GM21381 (cell line): ENCODE data around the gene PPP1R9B.

Experiments used
- ATAC-seq: cut with Tn5 transposase; IDR thresholded peaks from one replicate; pipeline ENCODE4 v1.9.1; 2021; ENCODE audit warnings: mild to moderate bottlenecking, moderate library complexity; ENCODE audit not compliant: unreplicated experiment

Gene PPP1R9B

DNA sequence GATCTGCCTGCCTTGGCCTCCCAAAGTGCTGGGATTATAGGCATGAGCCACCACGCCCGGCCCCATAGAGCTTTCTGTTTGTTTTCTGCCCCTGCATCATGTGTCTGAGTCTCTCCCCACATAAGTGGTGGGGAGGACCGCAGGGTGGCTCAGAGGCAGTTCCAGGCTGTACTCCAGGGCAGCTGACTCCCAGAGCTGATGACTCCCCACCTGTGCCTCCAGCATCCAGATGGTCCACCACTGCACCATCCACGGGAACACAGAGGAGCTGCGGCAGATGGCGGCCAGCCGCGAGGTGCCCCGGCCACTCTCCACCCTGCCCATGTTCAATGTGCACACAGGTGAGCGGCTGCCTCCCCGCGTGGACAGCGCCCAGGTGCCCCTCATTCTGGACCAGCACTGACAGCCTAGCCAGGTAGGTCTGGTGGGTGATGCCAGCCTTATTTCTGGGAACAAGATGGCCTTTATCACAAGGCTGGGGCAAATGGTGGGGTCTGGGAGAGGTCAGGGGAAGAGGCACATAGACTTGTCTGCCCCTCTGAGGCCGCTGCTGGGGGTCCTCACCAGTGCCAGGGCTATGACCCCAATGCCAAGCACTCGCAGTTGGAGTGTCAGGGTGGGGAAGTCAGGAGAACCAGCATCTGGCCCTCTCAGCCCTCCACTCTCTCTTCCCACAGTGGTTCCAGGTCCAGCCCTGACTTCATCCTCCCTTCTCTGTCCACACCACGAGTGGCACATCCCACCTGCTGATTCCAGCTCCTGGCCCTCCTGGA lies 24.7 kb upstream of the PPP1R9B start:
- no peak for ATAC-seq

DNA sequence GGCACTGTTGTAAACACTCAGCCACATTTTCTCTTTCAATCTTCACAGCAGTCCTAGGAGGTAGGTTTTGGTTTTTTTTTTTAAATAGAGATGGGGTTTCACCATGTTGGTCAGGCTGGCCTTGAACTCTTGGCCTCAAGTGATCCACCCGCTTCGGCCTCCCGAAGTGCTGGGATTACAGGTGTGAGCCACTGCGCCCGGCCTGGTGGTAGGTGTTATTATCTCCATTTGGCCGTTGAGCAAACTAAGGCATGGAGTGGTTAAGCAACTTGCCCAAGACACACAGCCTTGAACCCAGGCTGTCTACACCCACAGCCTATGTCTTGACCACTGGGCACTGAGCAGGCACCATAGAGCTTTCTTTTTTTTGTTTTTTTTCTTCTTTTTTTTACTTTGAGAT lies 24.0 kb upstream of the PPP1R9B start:
- no peak for ATAC-seq

DNA sequence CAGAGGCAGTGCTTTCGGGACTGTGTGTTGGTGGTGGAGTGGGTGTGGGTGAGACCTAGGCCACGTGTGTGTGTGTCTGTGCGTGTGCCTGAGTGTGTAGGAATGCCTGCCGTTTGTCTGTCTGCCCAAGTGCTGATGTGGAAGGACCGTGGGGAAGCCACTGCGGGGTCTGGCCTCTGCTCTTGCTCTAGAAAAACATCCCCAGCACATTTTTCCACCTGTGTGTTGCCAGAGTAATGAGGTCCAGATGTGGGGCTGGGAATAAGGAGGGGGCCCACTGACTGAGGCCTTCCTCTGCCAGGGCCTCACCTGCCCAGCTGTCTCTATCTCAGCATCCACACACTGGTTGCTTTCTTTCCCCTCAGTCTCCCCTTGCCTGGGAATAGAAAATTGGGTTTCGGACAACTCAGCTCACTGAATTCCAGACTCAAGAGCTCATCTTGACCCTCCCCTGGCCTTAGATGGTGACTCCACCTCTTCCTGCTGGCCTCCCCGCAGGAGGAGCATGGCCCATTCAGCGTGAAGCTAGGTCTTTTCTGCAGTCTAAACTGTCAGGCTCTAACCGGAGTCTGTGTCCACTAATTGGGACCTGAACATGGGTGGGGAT lies 23.0 kb upstream of the PPP1R9B start:
- ATAC-seq: no peak

DNA sequence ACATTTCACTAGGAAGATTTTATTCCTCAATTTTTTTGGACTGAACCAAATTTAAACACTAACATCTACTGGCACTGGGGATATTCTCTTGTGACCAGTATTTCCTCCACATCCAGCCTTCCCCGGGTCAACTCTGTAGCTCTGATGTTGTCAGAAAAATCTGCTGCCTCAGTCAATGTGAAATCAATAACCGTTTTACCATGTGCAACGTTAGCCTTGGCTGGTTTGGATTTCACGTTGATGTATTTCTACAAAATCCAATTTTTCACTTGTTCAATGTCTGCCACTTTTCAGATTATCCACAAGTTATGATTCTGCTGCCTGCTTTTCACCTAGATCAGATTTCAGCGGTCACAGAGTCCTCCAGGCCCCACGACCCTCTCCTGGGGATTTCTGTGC lies 22.5 kb upstream of the PPP1R9B start:
- ATAC-seq: no peak

DNA sequence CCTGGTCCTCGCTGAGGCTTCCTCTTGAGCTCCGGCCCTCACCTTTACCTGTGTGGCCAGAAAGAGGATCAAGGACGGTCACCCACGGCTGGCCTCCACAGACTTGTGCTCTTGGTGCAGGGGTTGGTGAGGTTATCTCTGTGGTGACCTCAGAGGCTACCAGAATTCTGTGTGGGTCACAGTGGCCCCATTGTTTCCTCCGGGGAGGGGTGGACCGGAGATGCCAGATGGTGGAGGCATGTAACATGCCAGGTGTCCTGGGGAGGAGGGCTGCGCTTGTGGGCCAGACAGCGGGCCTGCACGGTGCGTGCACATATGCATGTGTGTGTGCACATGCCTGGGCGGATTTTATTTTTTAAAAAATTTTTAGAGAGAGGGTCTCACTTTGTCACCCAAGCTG lies 21.7 kb upstream of the PPP1R9B start:
- ATAC-seq: no peak

DNA sequence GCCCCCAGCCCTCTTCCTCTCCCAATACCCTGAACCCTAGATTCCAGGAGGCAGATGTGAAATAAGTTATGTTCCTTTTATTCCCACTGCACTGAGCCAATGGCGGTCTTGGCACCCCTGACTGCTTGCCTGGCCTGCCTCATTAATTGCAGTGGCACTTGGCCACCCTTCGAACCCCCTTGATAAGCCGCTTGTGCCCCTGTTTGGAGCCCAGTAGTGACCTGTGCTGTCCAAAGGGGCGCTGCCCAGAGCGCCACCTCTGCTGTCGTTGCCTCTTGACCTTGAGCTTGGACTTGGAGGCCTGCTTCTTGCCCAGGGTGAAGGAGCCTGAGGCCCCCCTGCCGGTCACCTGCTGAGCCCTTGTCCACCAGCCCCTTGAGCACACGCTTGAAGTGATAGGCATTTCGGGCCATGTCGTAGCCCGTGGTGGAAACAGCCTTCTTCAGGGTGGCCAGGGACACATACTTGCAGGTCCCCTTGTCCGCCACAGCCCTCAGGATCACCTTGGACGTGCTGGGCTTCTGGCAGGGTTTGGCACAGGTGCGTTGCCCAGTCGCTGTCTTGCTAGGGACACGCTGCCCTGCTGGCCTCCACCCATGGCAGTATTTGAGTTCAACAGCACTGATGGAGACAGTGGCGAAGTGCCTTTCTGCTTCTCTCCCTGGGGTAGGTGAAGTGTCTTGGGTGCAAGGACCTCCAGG lies 21.0 kb upstream of the PPP1R9B start:
- ATAC-seq: no peak

DNA sequence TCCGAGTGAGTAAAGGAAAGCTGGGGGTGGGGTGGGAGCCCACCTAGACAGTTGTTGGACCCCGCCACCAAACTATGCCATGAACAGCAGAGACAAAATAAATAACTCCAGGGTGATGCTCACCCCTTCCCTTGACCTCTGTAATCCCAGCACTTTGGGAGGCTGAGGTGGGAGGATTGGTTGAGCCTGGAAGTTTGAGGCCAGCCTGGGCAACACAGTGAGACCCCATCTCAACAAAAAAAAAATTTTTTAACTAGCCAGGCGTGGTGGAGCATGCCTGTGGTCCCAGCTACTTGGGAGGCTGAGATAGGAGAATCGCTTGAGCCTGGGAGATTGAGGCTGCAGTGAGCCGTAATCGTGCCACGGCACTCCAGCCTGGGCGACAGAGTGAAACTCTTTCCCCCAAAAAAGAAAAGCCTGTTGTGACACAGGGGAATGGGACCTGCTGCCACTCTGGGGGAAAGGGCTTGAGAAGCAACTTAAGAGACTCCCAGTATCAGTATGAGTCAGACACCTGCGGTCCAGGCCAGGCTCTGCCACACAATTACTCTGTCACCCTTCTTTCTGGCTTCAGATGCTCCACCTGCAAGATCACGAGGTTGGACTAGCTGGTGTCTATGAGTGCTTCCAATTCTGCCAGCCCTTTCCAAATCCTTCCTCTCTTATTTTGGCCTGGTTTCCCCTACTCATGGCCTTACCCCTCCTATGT lies 20.3 kb upstream of the PPP1R9B start:
- peak; percentile 58 for ATAC-seq

DNA sequence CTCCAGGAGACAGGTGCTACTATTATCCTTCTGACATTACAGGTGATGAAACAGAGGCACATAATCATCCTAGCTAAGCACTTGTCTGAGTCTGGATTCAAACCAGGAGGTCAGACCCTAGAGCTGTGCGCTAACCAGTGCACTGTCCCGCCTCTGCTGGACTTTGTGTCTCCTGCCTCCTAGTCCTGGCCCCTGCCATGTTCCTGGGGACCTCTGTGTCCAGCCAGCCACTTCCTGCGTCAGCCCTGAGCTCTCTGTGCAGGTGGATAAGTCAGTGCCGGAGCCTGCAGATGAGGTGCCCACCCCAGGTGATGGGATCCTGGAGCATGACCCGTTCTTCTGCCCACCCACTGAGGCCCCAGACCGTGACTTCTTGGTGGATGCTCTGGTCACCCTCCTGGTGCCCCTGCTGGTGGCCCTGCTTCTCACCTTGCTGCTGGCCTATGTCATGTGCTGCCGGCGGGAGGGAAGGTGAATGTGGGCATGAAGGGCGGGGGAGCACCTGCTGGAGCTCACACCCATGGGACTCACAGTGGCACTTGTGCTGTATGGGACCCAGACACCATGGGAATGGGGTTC lies 19.5 kb upstream of the PPP1R9B start:
- no peak for ATAC-seq

DNA sequence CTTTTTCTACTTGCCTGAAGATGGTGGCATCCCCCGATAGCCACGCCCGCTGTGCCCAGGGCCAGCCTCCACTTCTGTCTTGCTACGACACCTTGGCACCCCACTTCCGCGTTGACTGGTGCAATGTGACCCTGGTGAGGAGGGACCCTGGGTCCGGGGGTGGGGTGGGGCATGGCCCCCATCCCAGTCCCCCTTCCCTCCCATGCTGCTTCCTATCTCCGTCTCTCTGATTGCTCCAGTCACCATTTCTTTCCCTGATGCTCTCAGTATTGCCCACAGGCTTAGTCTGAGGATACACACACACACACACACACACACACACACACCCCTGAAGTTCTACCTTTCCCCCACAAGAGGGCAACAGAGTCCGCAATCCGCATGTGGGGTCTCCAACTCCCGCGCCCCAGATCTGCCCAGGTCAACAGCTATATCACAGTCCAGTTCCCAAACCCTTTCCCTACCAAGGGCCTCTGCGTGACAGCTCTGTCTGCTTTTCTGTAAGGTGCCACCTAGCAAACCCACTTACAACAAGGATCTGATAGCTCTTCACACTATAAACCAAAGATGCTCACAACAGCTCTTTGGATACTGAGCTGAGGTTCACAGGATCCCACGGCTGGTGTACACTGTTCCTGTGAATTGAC lies 18.8 kb upstream of the PPP1R9B start:
- ATAC-seq: no peak

DNA sequence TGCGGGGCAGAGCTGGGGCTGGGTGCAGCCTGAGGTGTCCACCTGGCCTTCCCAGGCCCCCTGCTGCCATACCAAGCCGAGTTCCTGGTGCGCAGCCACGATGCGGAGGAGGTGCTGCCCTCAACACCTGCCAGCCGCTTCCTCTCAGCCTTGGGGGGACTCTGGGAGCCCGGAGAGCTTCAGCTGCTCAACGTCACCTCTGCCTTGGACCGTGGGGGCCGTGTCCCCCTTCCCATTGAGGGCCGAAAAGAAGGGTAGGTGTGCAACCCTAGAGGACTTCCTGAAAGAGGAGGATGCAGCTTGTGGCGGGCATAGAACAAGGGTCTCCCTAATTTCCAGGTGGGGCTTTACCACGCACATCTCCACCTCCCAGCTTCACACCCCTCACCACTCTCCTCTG lies 17.8 kb upstream of the PPP1R9B start:
- ATAC-seq: no peak

DNA sequence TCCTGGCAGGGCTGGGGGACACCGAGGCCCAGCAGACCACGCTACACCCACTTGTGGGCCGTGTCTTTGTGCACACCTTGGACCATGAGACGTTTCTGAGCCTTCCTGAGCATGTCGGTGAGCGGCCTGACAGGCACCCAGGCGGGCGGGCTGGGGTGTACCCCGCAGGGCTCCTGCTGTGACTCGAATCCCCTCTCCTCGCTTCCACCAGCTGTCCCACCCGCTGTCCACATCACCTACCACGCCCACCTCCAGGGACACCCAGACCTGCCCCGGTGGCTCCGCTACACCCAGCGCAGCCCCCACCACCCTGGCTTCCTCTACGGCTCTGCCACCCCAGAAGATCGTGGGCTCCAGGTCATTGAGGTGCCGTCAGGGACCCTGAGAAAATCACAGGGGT lies 16.9 kb upstream of the PPP1R9B start:
- ATAC-seq: no peak

DNA sequence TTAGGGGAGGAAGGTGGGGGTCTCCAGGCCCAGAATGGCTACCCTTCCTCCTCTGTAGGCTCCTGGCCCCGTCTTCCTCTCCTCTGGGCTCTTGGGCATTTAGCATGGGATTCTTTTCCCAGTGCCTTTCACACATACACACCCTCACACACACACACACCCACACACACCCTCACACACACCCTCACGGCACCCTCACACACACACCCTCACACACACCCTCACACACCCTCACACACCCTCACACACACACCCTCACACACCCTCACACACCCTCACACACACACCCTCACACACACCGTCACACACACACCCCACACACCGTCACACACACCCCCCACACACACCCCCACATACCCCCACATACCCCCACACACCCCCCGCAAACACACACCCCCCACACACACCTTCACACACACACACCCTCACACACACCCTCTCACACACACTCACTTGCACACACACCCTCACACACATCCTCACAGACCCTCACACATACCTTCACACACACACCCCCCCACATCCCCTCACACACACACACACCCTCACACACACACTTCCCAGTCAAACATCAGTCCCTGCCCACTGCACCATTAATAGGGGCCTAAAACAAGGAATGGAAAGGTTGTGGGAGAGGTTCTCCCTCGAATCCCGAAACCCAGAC lies 16.2 kb upstream of the PPP1R9B start:
- no peak for ATAC-seq

DNA sequence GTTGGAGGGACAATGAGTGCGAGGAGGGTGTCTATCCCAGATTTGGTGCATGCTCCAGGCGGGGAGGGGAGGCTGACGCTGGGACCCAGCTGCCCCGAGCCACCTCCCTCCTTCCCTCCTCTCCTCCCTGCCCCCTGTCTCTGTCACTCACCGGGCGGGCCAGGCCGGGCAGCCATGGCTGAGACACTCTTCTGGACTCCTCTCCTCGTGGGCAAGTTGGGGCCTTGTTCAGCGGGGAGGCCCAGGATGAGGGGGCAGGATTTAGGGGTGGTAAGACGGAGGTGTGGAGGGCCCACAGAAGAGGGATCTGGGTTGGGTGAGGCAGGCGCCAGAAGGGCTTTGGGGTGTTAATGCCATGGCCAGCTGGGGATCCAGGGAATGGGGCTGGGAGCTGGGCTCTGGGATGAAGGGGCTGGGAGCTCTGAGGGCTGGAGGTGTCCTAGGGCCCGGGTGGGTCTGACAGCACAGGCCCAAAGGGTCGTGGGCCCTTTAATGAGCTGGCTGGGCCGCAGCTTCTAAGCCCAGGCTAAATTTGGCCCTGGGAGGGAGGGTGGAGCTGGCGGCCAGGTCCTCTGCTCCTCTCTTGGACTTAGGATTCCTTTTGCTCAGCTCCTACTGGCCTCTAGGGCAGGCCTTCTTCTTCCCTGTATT lies 15.5 kb upstream of the PPP1R9B start, which contains the start of gene SGCA:
Gene SGCA, plus strand, starts transcription at position 139 of the 651 bp plus-strand sequence. Its CDS starts 36 bp downstream, at position 175.
- ATAC-seq: no peak

DNA sequence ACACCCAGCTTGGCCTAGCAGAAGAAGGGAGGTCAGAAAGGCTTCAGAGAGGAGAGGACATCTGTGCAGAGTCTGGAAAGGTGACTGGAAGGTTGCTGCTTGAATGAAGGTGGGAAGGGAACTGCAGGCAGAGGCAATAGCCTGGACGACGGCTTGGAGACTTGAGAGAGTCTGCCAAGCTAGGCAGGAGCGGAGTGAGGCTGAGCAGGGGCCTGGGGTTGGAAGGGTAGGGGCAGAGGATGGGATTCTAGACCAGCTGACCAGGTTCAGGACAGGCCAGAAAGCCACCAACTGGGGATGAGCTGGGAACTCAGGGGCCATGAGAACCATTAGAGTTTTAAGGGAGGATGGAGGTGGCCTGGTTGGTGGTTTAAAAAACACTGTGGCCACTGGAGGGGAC lies 15.0 kb upstream of the PPP1R9B start:
- no peak for ATAC-seq

DNA sequence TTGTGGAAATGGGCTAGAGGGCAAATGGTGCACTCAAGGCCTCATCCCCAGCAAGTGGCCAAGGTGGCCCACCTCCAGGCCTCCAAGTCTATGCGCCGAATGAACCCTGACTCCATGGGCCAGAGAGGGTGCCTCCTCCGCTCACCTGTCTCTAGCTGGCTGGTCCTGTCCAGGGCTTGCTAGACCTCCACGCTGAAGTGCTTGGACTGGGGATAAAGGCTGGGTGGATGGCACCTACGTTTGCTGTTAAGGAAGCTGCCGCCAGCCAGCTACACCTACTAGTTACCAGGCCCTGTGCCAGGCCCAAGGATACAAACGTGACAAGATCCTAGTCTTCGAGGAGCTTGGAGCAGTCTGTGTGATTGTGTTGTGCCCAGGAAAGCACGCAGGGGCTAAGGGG lies 14.6 kb upstream of the PPP1R9B start:
- no peak for ATAC-seq

DNA sequence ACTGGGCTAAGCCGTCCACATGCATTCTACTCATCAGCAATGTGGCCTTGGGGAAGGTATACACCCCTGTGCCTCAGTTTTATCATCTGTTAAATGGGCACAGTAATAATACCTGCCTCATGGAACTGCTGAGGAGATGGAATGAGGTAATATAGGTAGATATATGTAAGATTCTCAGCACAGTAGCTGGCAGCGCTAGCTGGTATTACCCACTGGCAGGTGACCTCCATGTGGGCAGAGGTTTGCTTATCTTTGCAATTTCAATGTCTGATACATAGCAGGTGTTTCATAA lies 14.2 kb upstream of the PPP1R9B start:
- no peak for ATAC-seq

DNA sequence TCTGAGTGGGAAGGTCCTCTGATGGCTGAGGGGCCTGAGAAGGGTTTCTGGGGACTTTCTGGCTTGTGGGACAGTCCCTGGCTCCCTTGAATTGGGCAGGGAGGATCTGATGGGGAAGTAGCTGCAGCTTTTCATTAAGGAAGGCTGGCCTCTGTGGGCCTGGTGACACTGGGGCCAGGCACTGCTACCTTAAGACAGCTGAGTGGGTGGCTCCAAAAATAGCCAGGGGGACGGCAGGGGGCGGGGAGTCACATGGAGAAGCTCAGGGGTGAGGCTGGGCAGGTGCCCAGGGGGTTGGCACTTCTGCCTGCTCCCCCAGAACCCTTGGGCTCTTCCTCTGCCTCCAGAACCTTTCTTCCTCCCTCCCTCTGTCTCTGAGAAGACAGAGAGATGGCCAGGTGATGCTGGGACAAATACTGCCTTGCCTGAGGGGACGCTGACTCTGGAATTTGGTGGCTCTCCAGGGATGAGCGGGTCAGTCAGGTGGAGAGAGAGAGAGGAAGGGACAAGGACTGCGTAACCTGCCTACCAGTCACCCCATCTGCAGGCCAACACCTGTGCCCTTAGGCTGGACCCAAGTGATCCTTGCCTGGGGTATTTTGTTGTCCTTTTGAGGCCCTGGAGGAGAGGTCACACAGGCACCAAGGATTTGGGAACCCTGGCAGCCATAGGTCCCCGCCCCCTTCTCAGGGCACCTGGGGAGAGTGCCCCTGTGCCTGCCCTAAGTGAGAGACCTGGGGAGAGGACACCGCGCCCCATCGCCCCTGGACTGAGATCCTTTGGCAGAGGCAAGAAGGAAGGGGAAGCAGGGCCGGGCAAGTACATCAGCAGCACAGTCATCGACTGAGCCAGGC lies 13.6 kb upstream of the PPP1R9B start:
- no peak for ATAC-seq

DNA sequence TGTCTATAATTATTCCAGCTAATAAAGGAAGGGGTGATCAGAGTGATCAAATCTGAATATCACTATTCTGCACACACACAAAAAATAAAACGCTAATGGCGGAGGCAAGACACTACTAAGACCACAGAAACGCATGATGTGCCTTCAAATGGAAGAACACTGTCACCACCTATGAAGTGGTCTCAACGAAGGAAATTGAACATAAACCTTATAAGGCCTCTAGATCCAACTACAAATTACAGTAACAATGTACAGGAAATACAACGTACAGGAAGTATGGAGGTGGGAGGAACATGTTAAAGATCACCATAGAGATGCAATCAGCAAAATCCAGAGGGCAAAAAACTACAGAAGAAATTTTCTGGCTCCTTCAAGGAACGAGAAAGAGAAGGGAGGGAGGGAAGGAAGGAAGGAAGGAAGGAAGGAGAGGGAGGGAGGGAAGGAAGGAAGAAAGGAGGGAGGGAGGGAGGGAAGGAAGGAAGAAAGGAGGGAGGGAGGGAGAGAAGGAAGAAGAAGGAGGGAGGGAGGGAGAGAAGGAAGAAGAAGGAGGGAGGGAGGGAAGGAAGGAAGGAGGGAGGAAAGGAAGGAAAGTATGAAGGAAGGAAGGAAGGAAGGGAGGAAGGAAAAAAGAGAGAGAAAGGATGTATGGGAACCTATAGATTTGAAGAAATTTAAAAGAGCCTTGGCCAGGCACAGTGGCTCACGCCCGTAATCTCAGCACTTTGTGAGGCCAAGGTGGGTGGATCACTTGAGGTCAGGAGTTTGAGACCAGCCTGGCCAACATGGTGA lies 12.2 kb upstream of the PPP1R9B start:
- ATAC-seq: no peak
